ENCODE data around the gene LDHAL6A.

LDHAL6A gene

GRCh38 chr11:18466402-18466801, 10.7 kb downstream of the LDHAL6A start:
- no peak overlapping the region for H3K27ac ChIP-seq
- TF ChIP-seq, protein P1, sequence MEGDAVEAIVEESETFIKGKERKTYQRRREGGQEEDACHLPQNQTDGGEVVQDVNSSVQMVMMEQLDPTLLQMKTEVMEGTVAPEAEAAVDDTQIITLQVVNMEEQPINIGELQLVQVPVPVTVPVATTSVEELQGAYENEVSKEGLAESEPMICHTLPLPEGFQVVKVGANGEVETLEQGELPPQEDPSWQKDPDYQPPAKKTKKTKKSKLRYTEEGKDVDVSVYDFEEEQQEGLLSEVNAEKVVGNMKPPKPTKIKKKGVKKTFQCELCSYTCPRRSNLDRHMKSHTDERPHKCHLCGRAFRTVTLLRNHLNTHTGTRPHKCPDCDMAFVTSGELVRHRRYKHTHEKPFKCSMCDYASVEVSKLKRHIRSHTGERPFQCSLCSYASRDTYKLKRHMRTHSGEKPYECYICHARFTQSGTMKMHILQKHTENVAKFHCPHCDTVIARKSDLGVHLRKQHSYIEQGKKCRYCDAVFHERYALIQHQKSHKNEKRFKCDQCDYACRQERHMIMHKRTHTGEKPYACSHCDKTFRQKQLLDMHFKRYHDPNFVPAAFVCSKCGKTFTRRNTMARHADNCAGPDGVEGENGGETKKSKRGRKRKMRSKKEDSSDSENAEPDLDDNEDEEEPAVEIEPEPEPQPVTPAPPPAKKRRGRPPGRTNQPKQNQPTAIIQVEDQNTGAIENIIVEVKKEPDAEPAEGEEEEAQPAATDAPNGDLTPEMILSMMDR (IDR thresholded peaks at IDR 0.05) = no peak
- no peak for TF ChIP-seq ZFX (IDR thresholded peaks at IDR 0.05; ENCODE audit: borderline replicate concordance)

DNA sequence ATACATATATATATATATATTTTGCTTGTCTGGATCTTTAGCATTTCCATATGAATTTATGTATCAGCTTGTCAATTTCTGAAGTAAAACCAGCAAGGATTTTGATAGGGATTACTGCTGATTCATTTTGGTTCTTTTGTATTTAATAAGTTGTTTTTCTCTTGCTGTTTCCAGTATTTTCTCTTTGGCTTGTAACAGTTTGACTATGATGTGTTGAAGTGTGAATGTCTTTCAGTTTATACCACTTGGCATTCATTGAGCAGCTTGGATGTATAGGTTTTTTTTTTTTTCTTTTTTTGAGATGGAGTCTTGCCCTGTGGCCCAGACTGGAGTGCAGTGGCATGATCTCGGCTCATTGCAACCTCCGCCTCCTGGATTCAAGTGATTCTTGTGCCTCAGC, 12.4 kb downstream of the LDHAL6A start:
- no peak for TF ChIP-seq ZFX (IDR thresholded peaks at IDR 0.05; ENCODE audit: borderline replicate concordance)
- TF ChIP-seq, protein P1 (IDR thresholded peaks at IDR 0.05) = no peak
- no peak overlapping the region for H3K27ac ChIP-seq

DNA sequence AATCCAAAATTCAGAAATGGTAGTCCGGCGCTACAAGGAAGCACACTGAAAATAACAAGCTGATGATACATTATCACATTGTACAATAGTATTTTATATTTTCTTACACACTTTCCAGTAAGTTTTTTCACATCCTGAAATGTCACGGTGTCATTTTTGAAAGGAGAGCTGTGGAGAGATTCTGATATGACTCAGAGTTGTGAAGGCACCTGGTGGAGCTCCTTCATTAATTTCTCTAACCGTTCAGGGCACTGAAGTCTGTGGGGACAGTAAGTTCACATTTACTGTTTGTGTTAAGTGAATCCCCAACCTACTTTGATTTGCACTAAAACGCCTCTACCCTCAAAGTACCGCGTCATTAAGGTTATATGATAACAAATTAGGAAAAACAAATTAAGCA, 13.3 kb downstream of the LDHAL6A start:
- no peak for TF ChIP-seq ZFX (IDR thresholded peaks at IDR 0.05; ENCODE audit: borderline replicate concordance)
- TF ChIP-seq, protein P1 (IDR thresholded peaks at IDR 0.05) = no peak
- no peak overlapping the region for H3K27ac ChIP-seq

DNA sequence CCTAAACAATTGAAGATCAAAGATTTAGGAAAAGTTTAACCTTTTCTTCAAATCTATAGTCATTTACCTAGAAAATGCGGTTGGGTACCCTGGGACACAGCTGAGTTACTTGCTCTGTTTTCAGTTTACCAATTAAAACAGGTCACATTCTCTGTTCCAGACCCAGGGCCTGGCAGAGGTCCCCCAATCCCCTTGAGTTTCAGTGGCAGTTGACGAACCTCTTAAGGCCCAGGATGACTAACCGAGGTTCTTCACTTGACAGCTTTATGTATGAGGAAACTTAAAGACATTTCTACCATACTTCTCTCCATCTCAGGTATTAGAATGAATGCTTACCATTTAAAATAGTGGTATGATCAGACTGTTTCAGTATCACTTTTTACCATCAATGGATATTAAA, 16.3 kb downstream of the LDHAL6A start:
- TF ChIP-seq ZFX (IDR thresholded peaks at IDR 0.05; ENCODE audit: borderline replicate concordance) = no peak
- TF ChIP-seq, protein P1 (IDR thresholded peaks at IDR 0.05) = no peak
- H3K27ac ChIP-seq = no peak overlapping the region

GRCh38 chr11:18472587-18472986, 16.9 kb downstream of the LDHAL6A start:
- no peak overlapping the region for H3K27ac ChIP-seq
- no peak for TF ChIP-seq ZFX (IDR thresholded peaks at IDR 0.05; ENCODE audit: borderline replicate concordance)
- TF ChIP-seq, protein P1 (IDR thresholded peaks at IDR 0.05) = no peak

GRCh38 chr11:18479063-18479462, 23.4 kb downstream of the LDHAL6A start:
- no peak overlapping the region for H3K27ac ChIP-seq
- TF ChIP-seq, protein P1 (IDR thresholded peaks at IDR 0.05) = no peak
- no peak for TF ChIP-seq ZFX (IDR thresholded peaks at IDR 0.05; ENCODE audit: borderline replicate concordance)

DNA sequence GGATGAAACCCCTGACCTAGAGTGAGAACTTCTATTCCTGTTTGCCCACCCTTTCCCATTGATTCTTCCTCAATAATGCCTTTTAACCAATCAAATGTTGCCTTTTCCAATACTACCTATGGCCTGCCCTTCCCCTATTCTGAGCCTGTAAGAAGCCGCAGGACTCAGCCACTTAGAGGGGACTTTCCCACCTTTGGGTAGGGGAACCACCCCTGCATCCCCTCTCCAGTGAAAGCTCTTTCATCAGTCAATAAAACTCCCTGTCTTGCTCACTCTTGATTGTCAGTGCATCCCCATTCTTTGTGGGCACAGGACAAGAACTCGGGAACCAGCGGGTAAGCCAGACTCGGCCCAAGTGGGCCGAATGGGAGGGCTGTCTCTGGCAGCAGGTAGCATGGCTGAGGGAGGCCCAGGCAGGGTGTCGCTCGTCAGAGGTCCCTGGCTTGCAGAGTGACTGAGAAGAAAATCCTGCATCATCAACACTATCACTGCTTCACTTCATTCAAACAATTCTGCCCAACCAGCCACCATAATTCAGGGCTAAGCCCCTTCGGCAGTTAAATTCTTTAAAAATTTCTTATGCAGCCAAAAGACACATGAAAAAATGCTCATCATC, 30.4 kb downstream of the LDHAL6A start:
- TF ChIP-seq, protein P1 (IDR thresholded peaks at IDR 0.05) = no peak
- no peak for TF ChIP-seq ZFX (IDR thresholded peaks at IDR 0.05; ENCODE audit: borderline replicate concordance)
- H3K27ac ChIP-seq = no peak overlapping the region

Measured in 22Rv1 (cell line).